ENCODE results near the gene TACR2. TPM values are rescaled to one million over a fixed set of nuclear protein-coding genes. Genes with fewer than 3 reads are reported as not detected.

TACR2 gene
- total and polyA plus RNA-seq, 4 donors: 0.31 to 2.5 (median 0.49) TPM; not detected in 1

- Histone ChIP-seq H3K36me3 (ENCODE audit: control insufficient read depth in 1 of 2, insufficient read depth in 2 of 2, low read length in 1 of 2) (no peaks in the 10 kb centered on the region), H3K4me1 (ENCODE audit: control insufficient read depth in 1 of 2, insufficient read depth in 2 of 2, low read length in 2 of 2) (peaks cover 5 to 13% of the 10 kb centered on the region in 2 donors), H3K4me3 (ENCODE audit: low read length in 2 of 2) (no peak overlapping the region), H3K27me3 (ENCODE audit: control insufficient read depth in 1 of 2, insufficient read depth in 2 of 2, low read length in 1 of 2) (no peaks in the 10 kb centered on the region), H3K27ac (ENCODE audit: low read depth in 1 of 2, low read length in 2 of 2) (peak overlapping the region; percentile 50 to 98), H3K9me3 (ENCODE audit: control insufficient read depth, low read length) (no peaks in the 10 kb centered on the region)
- 10 to 12% methylated on average over 8 of the region's 8 CpGs for WGBS, 2 donors
- intact Hi-C loops (cut with DNase I): loop anchor here in 1 of 2 donors (5.0 kb wide), 1 partner anchor 33 kb away; no protein-coding TSS in a partner anchor
- peak; percentile 85 to 92 for DNase-seq
- peak; percentile 82 for ATAC-seq (ENCODE audit: low FRiP score)
Measured at GRCh38 chr10:69360485-69361302, 56.0 kb downstream of the TACR2 start.

GRCh38 chr10:69359594-69359993, 57.1 kb downstream of the TACR2 start:
- Histone ChIP-seq H3K27ac (ENCODE audit: low read depth in 1 of 2, low read length in 2 of 2) (peak overlapping the region; percentile 50 to 98), H3K9me3 (ENCODE audit: control insufficient read depth, low read length) (no peaks in the 10 kb centered on the region), H3K27me3 (ENCODE audit: control insufficient read depth in 1 of 2, insufficient read depth in 2 of 2, low read length in 1 of 2) (no peaks in the 10 kb centered on the region), H3K36me3 (ENCODE audit: control insufficient read depth in 1 of 2, insufficient read depth in 2 of 2, low read length in 1 of 2) (no peaks in the 10 kb centered on the region), H3K4me1 (ENCODE audit: control insufficient read depth in 1 of 2, insufficient read depth in 2 of 2, low read length in 2 of 2) (peaks cover 5 to 13% of the 10 kb centered on the region in 2 donors), H3K4me3 (ENCODE audit: low read length in 2 of 2) (no peak overlapping the region)
- WGBS, 2 donors: 45 to 50% methylated on average over 5 of the region's 5 CpGs
- intact Hi-C loops (cut with DNase I): no loop called here
- ATAC-seq (ENCODE audit: low FRiP score) (no peak), DNase-seq (no peak)

GRCh38 chr10:69359148-69359547, 57.6 kb downstream of the TACR2 start:
- Histone ChIP-seq H3K4me3 (ENCODE audit: low read length in 2 of 2) (no peak overlapping the region), H3K4me1 (ENCODE audit: control insufficient read depth in 1 of 2, insufficient read depth in 2 of 2, low read length in 2 of 2) (peaks cover 5 to 13% of the 10 kb centered on the region in 2 donors), H3K9me3 (ENCODE audit: control insufficient read depth, low read length) (no peaks in the 10 kb centered on the region), H3K36me3 (ENCODE audit: control insufficient read depth in 1 of 2, insufficient read depth in 2 of 2, low read length in 1 of 2) (no peaks in the 10 kb centered on the region), H3K27me3 (ENCODE audit: control insufficient read depth in 1 of 2, insufficient read depth in 2 of 2, low read length in 1 of 2) (no peaks in the 10 kb centered on the region), H3K27ac (ENCODE audit: low read depth in 1 of 2, low read length in 2 of 2) (no peak overlapping the region)
- WGBS, 2 donors: 50 to 64% methylated on average over 3 of the region's 3 CpGs
- intact Hi-C loops (cut with DNase I): no loop called here
- ATAC-seq (ENCODE audit: low FRiP score): no peak
- DNase-seq: no peak

GRCh38 chr10:69358148-69358795, 58.4 kb downstream of the TACR2 start:
- peaks cover 5 to 13% of the 10 kb centered on the region in 2 donors for H3K4me1 ChIP-seq (ENCODE audit: control insufficient read depth in 1 of 2, insufficient read depth in 2 of 2, low read length in 2 of 2)
- intact Hi-C loops (cut with DNase I): no loop called here
- WGBS, 2 donors: 67 to 68% methylated on average over 12 of the region's 12 CpGs

GRCh38 chr10:69356187-69356586, 60.5 kb downstream of the TACR2 start:
- intact Hi-C loops (cut with DNase I): no loop called here
- ATAC-seq (ENCODE audit: low FRiP score): no peak
- Histone ChIP-seq H3K36me3 (ENCODE audit: control insufficient read depth in 1 of 2, insufficient read depth in 2 of 2, low read length in 1 of 2) (no peaks in the 10 kb centered on the region), H3K9me3 (ENCODE audit: control insufficient read depth, low read length) (no peaks in the 10 kb centered on the region), H3K4me3 (ENCODE audit: low read length in 2 of 2) (no peak overlapping the region), H3K4me1 (ENCODE audit: control insufficient read depth in 1 of 2, insufficient read depth in 2 of 2, low read length in 2 of 2) (peaks cover 4 to 11% of the 10 kb centered on the region in 2 donors), H3K27me3 (ENCODE audit: control insufficient read depth in 1 of 2, insufficient read depth in 2 of 2, low read length in 1 of 2) (no peaks in the 10 kb centered on the region), H3K27ac (ENCODE audit: low read depth in 1 of 2, low read length in 2 of 2) (no peak overlapping the region)
- DNase-seq: no peak
- 96 to 98% methylated on average over 2 of the region's 2 CpGs for WGBS, 2 donors

More at GRCh38 chr10:69358148-69358795, 58.4 kb downstream of the TACR2 start:
- no peaks in the 10 kb centered on the region for H3K27me3 ChIP-seq (ENCODE audit: control insufficient read depth in 1 of 2, insufficient read depth in 2 of 2, low read length in 1 of 2)
- H3K4me3 ChIP-seq (ENCODE audit: low read length in 2 of 2): no peak overlapping the region
- peak overlapping the region in 1 of 2 donors; percentile 35 for H3K27ac ChIP-seq (ENCODE audit: low read depth in 1 of 2, low read length in 2 of 2)
- no peaks in the 10 kb centered on the region for H3K36me3 ChIP-seq (ENCODE audit: control insufficient read depth in 1 of 2, insufficient read depth in 2 of 2, low read length in 1 of 2)
- DNase-seq (no peak), ATAC-seq (ENCODE audit: low FRiP score) (no peak)
- H3K9me3 ChIP-seq (ENCODE audit: control insufficient read depth, low read length): no peaks in the 10 kb centered on the region

- WGBS, 2 donors: 88 to 89% methylated on average over 8 of the region's 8 CpGs
- no peaks in the 10 kb centered on the region for H3K27me3 ChIP-seq (ENCODE audit: control insufficient read depth in 1 of 2, insufficient read depth in 2 of 2, low read length in 1 of 2)
- DNase-seq: no peak
- intact Hi-C loops (cut with DNase I): no loop called here
- H3K36me3 ChIP-seq (ENCODE audit: control insufficient read depth in 1 of 2, insufficient read depth in 2 of 2, low read length in 1 of 2): no peaks in the 10 kb centered on the region
- peaks cover 2 to 3% of the 10 kb centered on the region in 2 donors for H3K4me1 ChIP-seq (ENCODE audit: control insufficient read depth in 1 of 2, insufficient read depth in 2 of 2, low read length in 2 of 2)
- H3K4me3 ChIP-seq (ENCODE audit: low read length in 2 of 2): no peak overlapping the region
- no peaks in the 10 kb centered on the region for H3K9me3 ChIP-seq (ENCODE audit: control insufficient read depth, low read length)
- no peak overlapping the region for H3K27ac ChIP-seq (ENCODE audit: low read depth in 1 of 2, low read length in 2 of 2)
- no peak for ATAC-seq (ENCODE audit: low FRiP score)
Measured at GRCh38 chr10:69353977-69354635, 62.6 kb downstream of the TACR2 start.

Other genes starting within 250 kb of the TACR2 start
- 10 to 100 TPM; 21.4 to 28.2 TPM for gene SUPV3L1, start 236.7 kb downstream of the TACR2 start, total RNA-seq
- 10 to 100 TPM; 15.8 to 76.3 TPM for gene SUPV3L1, start 236.7 kb downstream of the TACR2 start, polyA plus RNA-seq
- gene HKDC1, start 196.6 kb downstream of the TACR2 start, total RNA-seq: not detected
- gene HKDC1, start 196.6 kb downstream of the TACR2 start, polyA plus RNA-seq: 1 to 10 TPM in 1 of 2 donors, not detected in 1; 3.1 TPM
- gene HK1, start 138.4 kb downstream of the TACR2 start, total RNA-seq: 100 to 1,000 TPM; 117 to 133 TPM
- 10 to 100 TPM; 41.7 to 67.6 TPM for gene HK1, start 138.4 kb downstream of the TACR2 start, polyA plus RNA-seq
- 10 to 100 TPM; 12.8 to 16.8 TPM for gene TSPAN15, start 34.5 kb upstream of the TACR2 start, total RNA-seq
- 10 to 100 TPM in 1 of 2 donors, 1 to 10 TPM in 1; 1.8 to 10.3 TPM for gene TSPAN15, start 34.5 kb upstream of the TACR2 start, polyA plus RNA-seq
- gene NEUROG3, start 156.5 kb upstream of the TACR2 start, total RNA-seq: not detected
- 1 to 10 TPM in 1 of 2 donors, not detected in 1; 1.1 TPM for gene NEUROG3, start 156.5 kb upstream of the TACR2 start, polyA plus RNA-seq
- 10 to 100 TPM in 1 of 2 donors, 1 to 10 TPM in 1; 6.6 to 10.6 TPM for gene FAM241B, start 213.3 kb upstream of the TACR2 start, total RNA-seq
- gene FAM241B, start 213.3 kb upstream of the TACR2 start, polyA plus RNA-seq: 1 to 10 TPM; 4.7 to 9.9 TPM